ENCODE results near the gene UBE3C. TPM values are rescaled to one million over a fixed set of nuclear protein-coding genes. Genes with fewer than 3 reads are reported as not detected.

Gene UBE3C
- total RNA-seq, 1 experiment from 2014 or later: 87.6 TPM

DNA sequence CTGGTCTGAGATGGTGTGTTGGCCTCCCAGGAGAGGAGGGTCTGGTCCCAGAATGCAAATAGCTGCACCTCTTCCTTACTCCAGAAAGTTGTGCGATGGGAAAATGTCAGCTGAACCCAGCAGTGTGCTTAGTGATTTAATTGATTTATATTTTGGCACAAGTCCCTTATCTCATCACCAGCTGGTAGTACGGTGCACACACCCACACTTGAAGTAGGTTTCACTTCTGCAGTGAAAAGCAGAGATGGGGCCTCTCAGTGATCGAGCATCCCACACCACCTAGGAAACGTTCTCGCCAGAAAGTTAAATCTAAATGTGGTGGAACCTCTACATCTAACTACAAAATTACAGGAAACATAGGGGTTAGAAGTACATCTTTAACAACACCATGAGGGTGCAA, 80.4 kb downstream of the UBE3C start:
- Histone ChIP-seq H3K27ac (ENCODE audit: low read length) (no peak overlapping the region), H3K9me3 (ENCODE audit: control insufficient read depth, insufficient read depth, low read depth, low read length) (no peaks in the 10 kb centered on the region), H3K36me3 (ENCODE audit: control insufficient read depth, insufficient read depth, low read length) (peaks cover 2% of the 10 kb centered on the region; the same call in 1 of the 2 replicates), H3K4me1 (ENCODE audit: control insufficient read depth, insufficient read depth, low read length) (no peaks in the 10 kb centered on the region), H3K4me3 (ENCODE audit: low read depth in 2 of 2, low read length in 2 of 2) (no peak overlapping the region), H3K27me3 (ENCODE audit: control insufficient read depth, insufficient read depth, low read length) (no peaks in the 10 kb centered on the region)
- BruUV-seq (replicated peaks): no TSS peak
- DNase-seq (ENCODE audit: low read depth, low spot score): no peak
- ChIA-PET CTCF (no interaction called here), POLR2A (no interaction called here)
- TF ChIP-seq CTCF (IDR thresholded peaks at IDR 0.05): no peak
- no peak for TF ChIP-seq SIN3A (IDR thresholded peaks at IDR 0.05; ENCODE audit: borderline replicate concordance, insufficient read depth, low read depth, low read length)
- no peak for TF ChIP-seq POLR2AphosphoS5 (IDR thresholded peaks at IDR 0.05; ENCODE audit: low read depth, low read length)
- TF ChIP-seq, protein P1, sequence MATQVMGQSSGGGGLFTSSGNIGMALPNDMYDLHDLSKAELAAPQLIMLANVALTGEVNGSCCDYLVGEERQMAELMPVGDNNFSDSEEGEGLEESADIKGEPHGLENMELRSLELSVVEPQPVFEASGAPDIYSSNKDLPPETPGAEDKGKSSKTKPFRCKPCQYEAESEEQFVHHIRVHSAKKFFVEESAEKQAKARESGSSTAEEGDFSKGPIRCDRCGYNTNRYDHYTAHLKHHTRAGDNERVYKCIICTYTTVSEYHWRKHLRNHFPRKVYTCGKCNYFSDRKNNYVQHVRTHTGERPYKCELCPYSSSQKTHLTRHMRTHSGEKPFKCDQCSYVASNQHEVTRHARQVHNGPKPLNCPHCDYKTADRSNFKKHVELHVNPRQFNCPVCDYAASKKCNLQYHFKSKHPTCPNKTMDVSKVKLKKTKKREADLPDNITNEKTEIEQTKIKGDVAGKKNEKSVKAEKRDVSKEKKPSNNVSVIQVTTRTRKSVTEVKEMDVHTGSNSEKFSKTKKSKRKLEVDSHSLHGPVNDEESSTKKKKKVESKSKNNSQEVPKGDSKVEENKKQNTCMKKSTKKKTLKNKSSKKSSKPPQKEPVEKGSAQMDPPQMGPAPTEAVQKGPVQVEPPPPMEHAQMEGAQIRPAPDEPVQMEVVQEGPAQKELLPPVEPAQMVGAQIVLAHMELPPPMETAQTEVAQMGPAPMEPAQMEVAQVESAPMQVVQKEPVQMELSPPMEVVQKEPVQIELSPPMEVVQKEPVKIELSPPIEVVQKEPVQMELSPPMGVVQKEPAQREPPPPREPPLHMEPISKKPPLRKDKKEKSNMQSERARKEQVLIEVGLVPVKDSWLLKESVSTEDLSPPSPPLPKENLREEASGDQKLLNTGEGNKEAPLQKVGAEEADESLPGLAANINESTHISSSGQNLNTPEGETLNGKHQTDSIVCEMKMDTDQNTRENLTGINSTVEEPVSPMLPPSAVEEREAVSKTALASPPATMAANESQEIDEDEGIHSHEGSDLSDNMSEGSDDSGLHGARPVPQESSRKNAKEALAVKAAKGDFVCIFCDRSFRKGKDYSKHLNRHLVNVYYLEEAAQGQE (IDR thresholded peaks at IDR 0.05; ENCODE audit: insufficient read depth in 1 of 2, low read depth in 2 of 2, low read length in 1 of 2): no peak
- TF ChIP-seq TCF7L2 (IDR thresholded peaks at IDR 0.05; ENCODE audit: low read depth, low read length): no peak
- intact Hi-C loops (cut with micrococcal nuclease; ENCODE audit: unreplicated experiment): no loop called here
- no peak for ATAC-seq
- in situ Hi-C loops (cut with HindIII; ENCODE audit: low pct_unique_long_range_greater_than_20kb, low sequenced_read_pairs): no loop called here

GRCh38 chr7:157220916-157221569, 82.3 kb downstream of the UBE3C start:
- no peak overlapping the region for H3K4me3 ChIP-seq (ENCODE audit: low read depth in 2 of 2, low read length in 2 of 2)
- H3K9me3 ChIP-seq (ENCODE audit: control insufficient read depth, insufficient read depth, low read depth, low read length): no peaks in the 10 kb centered on the region
- POLR2A ChIA-PET: no interaction called here
- BruUV-seq (replicated peaks): no TSS peak
- H3K4me1 ChIP-seq (ENCODE audit: control insufficient read depth, insufficient read depth, low read length): no peaks in the 10 kb centered on the region
- intact Hi-C loops (cut with micrococcal nuclease; ENCODE audit: unreplicated experiment) (no loop called here), in situ Hi-C loops (cut with HindIII; ENCODE audit: low pct_unique_long_range_greater_than_20kb, low sequenced_read_pairs) (no loop called here)
- no peak for DNase-seq (ENCODE audit: low read depth, low spot score)
- CTCF ChIA-PET: no interaction called here
- peaks cover 10% of the 10 kb centered on the region for H3K36me3 ChIP-seq (ENCODE audit: control insufficient read depth, insufficient read depth, low read length)
- TF ChIP-seq, protein P1 (IDR thresholded peaks at IDR 0.05; ENCODE audit: insufficient read depth in 1 of 2, low read depth in 2 of 2, low read length in 1 of 2): no peak
- no peak overlapping the region for H3K27ac ChIP-seq (ENCODE audit: low read length)
- ATAC-seq: no peak
- no peaks in the 10 kb centered on the region for H3K27me3 ChIP-seq (ENCODE audit: control insufficient read depth, insufficient read depth, low read length)

Data from Panc1 (cell line).